T-cell (primary cell): Measurements from ENCODE around the gene USH1C. TPM values are rescaled to one million over a fixed set of nuclear protein-coding genes. Genes with fewer than 3 reads are reported as not detected.
A peak's percentile ranks its signal among the peaks of the same experiment; 100 is the strongest.

Experiments used
- ATAC-seq, 4 experiments: fragments of 200-7000 bp in 3 of 4; fragments of 150-1000 bp in 1 of 4; cut with Tn5 transposase; replicated peaks in 1 of 4; 1 replicate in 3 of 4; 2 replicates in 1 of 4; pipeline ENCODE4 v1.10.0; 2021; ENCODE audit warnings: moderate library complexity in 3 of 4, mild to moderate bottlenecking in 2 of 4, moderate number of reproducible peaks in 1 of 4
- CTCF ChIA-PET, 2 donors: fragments of 300-600 bp; sonication (Branson Sonifier 250); formaldehyde crosslinking; loops; one replicate each; lab custom pipeline; 2022; ENCODE audit warnings: antibody characterized with exemption in 2 of 2; lab: Charles Lee
- POLR2A ChIA-PET, 2 donors: fragments of 300-600 bp; sonication (Branson Sonifier 250); formaldehyde crosslinking; loops; one replicate each; lab custom pipeline; 2022; ENCODE audit warnings: antibody characterized with exemption in 2 of 2; lab: Charles Lee
- DNase-seq, 35 experiments: peaks; one replicate each; pipeline versions ENCODE4 v3.0.0 to v3.0.0-alpha.2; 2013 to 2023
- H3K27ac ChIP-seq: one replicate; pipeline ENCODE4 v1.5.1; 2013; ENCODE audit warnings: low read length
- H3K27me3 ChIP-seq, 2 experiments: replicated peaks in 1 of 2; 1 replicate in 1 of 2; 2 replicates in 1 of 2; pipeline versions ENCODE4 v1.6.1 to v1.7.0; 2013; ENCODE audit warnings: low read length in 1 of 2, mixed read lengths in 1 of 2; ENCODE audit not compliant: control insufficient read depth in 2 of 2, insufficient read depth in 2 of 2; ENCODE audit errors: extremely low read depth in 1 of 2
- H3K36me3 ChIP-seq, 2 donors: 1 replicate in 1 of 2; 2 replicates in 1 of 2; pipeline versions ENCODE4 v1.6.1 to v1.7.0; 2013; ENCODE audit warnings: low read length in 1 of 2; ENCODE audit not compliant: control insufficient read depth in 2 of 2, insufficient read depth in 1 of 2; ENCODE audit errors: extremely low read depth in 1 of 2
- H3K4me1 ChIP-seq, 2 experiments: 1 replicate in 1 of 2; 2 replicates in 1 of 2; pipeline versions ENCODE4 v1.6.1 to v1.7.0; 2013; ENCODE audit warnings: low read length in 2 of 2, mixed read lengths in 1 of 2; ENCODE audit not compliant: insufficient read depth in 2 of 2, control insufficient read depth in 1 of 2; ENCODE audit errors: extremely low read depth in 1 of 2
- H3K4me3 ChIP-seq, 2 donors: 1 replicate in 1 of 2; 2 replicates in 1 of 2; pipeline versions ENCODE4 v1.5.1 to v1.7.0; 2013; ENCODE audit warnings: mild to moderate bottlenecking in 2 of 2, low read length in 1 of 2, moderate library complexity in 1 of 2; ENCODE audit not compliant: control insufficient read depth in 1 of 2; ENCODE audit errors: extremely low read depth in 1 of 2
- H3K9me3 ChIP-seq: 2 replicates; pipeline ENCODE4 v1.7.0; 2013
- H3K27ac Mint-ChIP-seq, 2 donors: one replicate each; pipeline ENCODE4 v1.8.0; 2020 to 2021; ENCODE audit warnings: mild to moderate bottlenecking in 2 of 2, mixed read lengths in 2 of 2
- H3K27me3 Mint-ChIP-seq, 2 donors: one replicate each; pipeline ENCODE4 v1.8.0; 2021 to 2022; ENCODE audit warnings: mixed read lengths in 2 of 2
- H3K36me3 Mint-ChIP-seq: one replicate; pipeline ENCODE4 v1.8.0; 2021; ENCODE audit warnings: mixed read lengths
- H3K4me1 Mint-ChIP-seq, 3 donors: one replicate each; pipeline ENCODE4 v1.8.0; 2020 to 2022; ENCODE audit warnings: mixed read lengths in 3 of 3, mild to moderate bottlenecking in 1 of 3
- H3K4me3 Mint-ChIP-seq, 3 donors: one replicate each; pipeline ENCODE4 v1.8.0; 2020 to 2022; ENCODE audit warnings: mild to moderate bottlenecking in 3 of 3, mixed read lengths in 3 of 3, moderate library complexity in 3 of 3
- H3K9me3 Mint-ChIP-seq, 3 donors: one replicate each; pipeline ENCODE4 v1.8.0; 2020 to 2022; ENCODE audit warnings: mixed read lengths in 3 of 3
- WGBS: methylation state at CpG from one replicate; pipeline ENCODE4 v1.1.5; 2013; ENCODE audit warnings: missing lambda C conversion rate; ENCODE audit not compliant: insufficient coverage; 5-methylcytosine and 5-hydroxymethylcytosine counted together
- total RNA-seq, 35 experiments: library from RNA in 6 of 35; stranded (reverse) in 6 of 35; fragments of 120-200 nt in 1 of 35; gene quantifications; one replicate each; pipeline versions ENCODE4 v1.2.1 to v1.2.4 and lab custom pipeline; 2013 to 2026

USH1C gene
- total RNA-seq, 5 donors from 2014 or later (not counting 1 experiment from before 2014, with no cell fraction given) = not detected

GRCh38 chr11:17572359-17572690 lies 28.1 kb upstream of the USH1C start:
- no peak overlapping the region for H3K27ac Mint-ChIP-seq
- H3K36me3 Mint-ChIP-seq = no peaks in the 10 kb centered on the region
- ChIA-PET POLR2A (no interaction called here), CTCF (interaction anchor here in 1 of 2 donors (0.6 kb wide), 1 partner anchor 11 kb away, joined by 3 read pairs; no protein-coding TSS in a partner anchor)
- WGBS = 24% methylated on average over 3 of the region's 3 CpGs
- Histone ChIP-seq H3K36me3 (no peaks in the 10 kb centered on the region), H3K27me3 (peaks cover 0 to 12% of the 10 kb centered on the region in 2 experiments), H3K27ac (no peak overlapping the region), H3K9me3 (no peaks in the 10 kb centered on the region), H3K4me3 (no peak overlapping the region), H3K4me1 (no peaks in the 10 kb centered on the region)
- no peak overlapping the region for H3K4me3 Mint-ChIP-seq
- peak in 1 of 35 experiments; percentile 10 for DNase-seq
- peaks cover 5 to 17% of the 10 kb centered on the region in 2 donors for H3K27me3 Mint-ChIP-seq
- peak in 1 of 4 experiments; percentile 19 for ATAC-seq
- H3K4me1 Mint-ChIP-seq = peaks cover 0 to 18% (median 3%) of the 10 kb centered on the region in 3 donors
- H3K9me3 Mint-ChIP-seq = no peaks in the 10 kb centered on the region

GRCh38 chr11:17571431-17572358 lies 27.5 kb upstream of the USH1C start:
- no peak overlapping the region for H3K4me3 Mint-ChIP-seq
- H3K27ac ChIP-seq = no peak overlapping the region
- no peaks in the 10 kb centered on the region for H3K4me1 ChIP-seq
- H3K4me1 Mint-ChIP-seq = peaks cover 0 to 18% (median 3%) of the 10 kb centered on the region in 3 donors
- H3K4me3 ChIP-seq = no peak overlapping the region
- peaks cover 0 to 10% of the 10 kb centered on the region in 2 experiments for H3K27me3 ChIP-seq
- CTCF ChIA-PET = interaction anchor here in 1 of 2 donors (0.6 kb wide), 1 partner anchor 11 kb away, joined by 3 read pairs; no protein-coding TSS in a partner anchor
- peak in 2 of 35 experiments; percentile 5 to 7 for DNase-seq
- H3K9me3 ChIP-seq = no peaks in the 10 kb centered on the region
- WGBS = 87% methylated on average over 11 of the region's 14 CpGs
- H3K36me3 Mint-ChIP-seq = no peaks in the 10 kb centered on the region
- ATAC-seq = no peak
- peaks cover 3 to 17% of the 10 kb centered on the region in 2 donors for H3K27me3 Mint-ChIP-seq
- no peak overlapping the region for H3K27ac Mint-ChIP-seq
- POLR2A ChIA-PET = no interaction called here
- H3K9me3 Mint-ChIP-seq = no peaks in the 10 kb centered on the region
- H3K36me3 ChIP-seq = no peaks in the 10 kb centered on the region

GRCh38 chr11:17570034-17570433 lies 25.8 kb upstream of the USH1C start:
- no peaks in the 10 kb centered on the region for H3K9me3 Mint-ChIP-seq
- no peaks in the 10 kb centered on the region for H3K36me3 Mint-ChIP-seq
- WGBS = 93% methylated on average over 20 of the region's 23 CpGs
- Histone ChIP-seq H3K27me3 (peaks cover 0 to 7% of the 10 kb centered on the region in 2 experiments), H3K36me3 (no peaks in the 10 kb centered on the region), H3K4me1 (no peaks in the 10 kb centered on the region), H3K9me3 (no peaks in the 10 kb centered on the region), H3K27ac (no peak overlapping the region), H3K4me3 (no peak overlapping the region)
- no peak for DNase-seq
- no peak overlapping the region for H3K4me3 Mint-ChIP-seq
- ATAC-seq = no peak
- peaks cover 0 to 18% (median 3%) of the 10 kb centered on the region in 3 donors for H3K4me1 Mint-ChIP-seq
- ChIA-PET POLR2A (no interaction called here), CTCF (no interaction called here)
- H3K27me3 Mint-ChIP-seq = peaks cover 3 to 15% of the 10 kb centered on the region in 2 donors
- no peak overlapping the region for H3K27ac Mint-ChIP-seq

- H3K4me3 ChIP-seq = no peak overlapping the region
- CTCF ChIA-PET = no interaction called here
- no peak overlapping the region for H3K4me3 Mint-ChIP-seq
- H3K4me1 Mint-ChIP-seq = peaks cover 0 to 18% (median 3%) of the 10 kb centered on the region in 3 donors
- H3K36me3 Mint-ChIP-seq = no peaks in the 10 kb centered on the region
- no peaks in the 10 kb centered on the region for H3K4me1 ChIP-seq
- no peaks in the 10 kb centered on the region for H3K9me3 ChIP-seq
- H3K9me3 Mint-ChIP-seq = no peaks in the 10 kb centered on the region
- H3K27me3 ChIP-seq = peaks cover 0 to 3% of the 10 kb centered on the region in 2 experiments
- POLR2A ChIA-PET = no interaction called here
- no peak overlapping the region for H3K27ac Mint-ChIP-seq
- H3K27me3 Mint-ChIP-seq = peaks cover under 1 to 13% of the 10 kb centered on the region in 2 donors
- no peak overlapping the region for H3K27ac ChIP-seq
- ATAC-seq = no peak
- DNase-seq = no peak
- WGBS = 25% methylated on average over 1 of the region's 4 CpGs
- no peaks in the 10 kb centered on the region for H3K36me3 ChIP-seq
Observed at GRCh38 chr11:17568944-17569343, 24.7 kb upstream of the USH1C start.

GRCh38 chr11:17564687-17565042 lies 20.4 kb upstream of the USH1C start:
- Mint-ChIP-seq H3K4me3 (no peak overlapping the region), H3K9me3 (no peaks in the 10 kb centered on the region), H3K4me1 (no peaks in the 10 kb centered on the region), H3K36me3 (no peaks in the 10 kb centered on the region), H3K27me3 (peaks cover 4 to 5% of the 10 kb centered on the region in 2 donors), H3K27ac (no peak overlapping the region)
- no peaks in the 10 kb centered on the region for H3K4me1 ChIP-seq
- POLR2A ChIA-PET = no interaction called here
- DNase-seq = no peak
- CTCF ChIA-PET = no interaction called here
- H3K9me3 ChIP-seq = no peaks in the 10 kb centered on the region
- ATAC-seq = no peak
- H3K27me3 ChIP-seq = peaks cover 0 to 9% of the 10 kb centered on the region in 2 experiments
- H3K4me3 ChIP-seq = no peak overlapping the region
- no peaks in the 10 kb centered on the region for H3K36me3 ChIP-seq
- H3K27ac ChIP-seq = no peak overlapping the region
- WGBS = no CpG with 5 or more reads among the region's 2 CpGs

GRCh38 chr11:17563961-17564686 lies 19.9 kb upstream of the USH1C start:
- H3K9me3 Mint-ChIP-seq = no peaks in the 10 kb centered on the region
- Histone ChIP-seq H3K27me3 (peaks cover 0 to 13% of the 10 kb centered on the region in 2 experiments), H3K4me1 (no peaks in the 10 kb centered on the region), H3K27ac (no peak overlapping the region), H3K4me3 (no peak overlapping the region), H3K36me3 (no peaks in the 10 kb centered on the region), H3K9me3 (no peaks in the 10 kb centered on the region)
- no peaks in the 10 kb centered on the region for H3K36me3 Mint-ChIP-seq
- WGBS = 87% methylated on average over 3 of the region's 4 CpGs
- DNase-seq = no peak
- H3K27me3 Mint-ChIP-seq = peaks cover 4 to 5% of the 10 kb centered on the region in 2 donors
- ATAC-seq = no peak
- H3K27ac Mint-ChIP-seq = no peak overlapping the region
- CTCF ChIA-PET = no interaction called here
- no peak overlapping the region for H3K4me3 Mint-ChIP-seq
- H3K4me1 Mint-ChIP-seq = no peaks in the 10 kb centered on the region
- POLR2A ChIA-PET = interaction anchor here in 1 of 2 donors (0.7 kb wide), 1 partner anchor 1981 kb away, joined by 8 read pairs; no protein-coding TSS in a partner anchor
